Esophagus squamous epithelium (tissue), 4 donors: ENCODE measurements around the gene ERVK3-1.

ENCODE experiments used
- POLR2A ChIP-seq, 4 donors: fragments of 450-650 bp; IDR thresholded peaks; one replicate each; pipeline ENCODE4 v1.6.1; 2017; ENCODE audit warnings: antibody characterized with exemption in 4 of 4, mild to moderate bottlenecking in 4 of 4, moderate library complexity in 3 of 4
- TF ChIP-seq, protein P1 (sequence below), 6 experiments: fragments of 450-650 bp in 4 of 6; fragments of 200-600 bp in 2 of 6; sonication (generic) in 2 of 6; IDR thresholded peaks; one replicate each; pipeline ENCODE4 v1.5.1; 2016 to 2019; ENCODE audit warnings: antibody characterized with exemption in 6 of 6, mild to moderate bottlenecking in 4 of 6, moderate library complexity in 4 of 6

DNA sequence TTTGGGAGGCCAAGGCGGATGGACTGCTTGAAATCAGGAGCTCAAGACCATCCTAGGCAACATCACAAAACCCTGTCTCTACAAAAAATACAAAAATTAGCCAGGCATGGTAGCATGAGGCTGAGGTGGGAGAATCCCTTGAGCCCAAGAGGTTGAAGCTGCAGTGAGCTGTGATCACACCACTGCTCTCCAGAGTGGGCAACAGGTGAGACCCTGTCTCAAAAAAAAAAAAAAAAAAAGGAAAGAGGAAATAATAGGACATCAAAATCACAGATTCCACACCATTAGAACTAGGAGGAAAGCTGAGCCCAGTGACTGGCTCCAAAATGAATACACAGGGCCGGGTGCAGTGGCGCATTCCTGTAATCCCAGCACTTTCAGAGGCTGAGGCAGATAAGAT lies 29.6 kb upstream of the ERVK3-1 start:
- no peak for TF ChIP-seq POLR2A (IDR thresholded peaks at IDR 0.05)
- TF ChIP-seq, protein P1, sequence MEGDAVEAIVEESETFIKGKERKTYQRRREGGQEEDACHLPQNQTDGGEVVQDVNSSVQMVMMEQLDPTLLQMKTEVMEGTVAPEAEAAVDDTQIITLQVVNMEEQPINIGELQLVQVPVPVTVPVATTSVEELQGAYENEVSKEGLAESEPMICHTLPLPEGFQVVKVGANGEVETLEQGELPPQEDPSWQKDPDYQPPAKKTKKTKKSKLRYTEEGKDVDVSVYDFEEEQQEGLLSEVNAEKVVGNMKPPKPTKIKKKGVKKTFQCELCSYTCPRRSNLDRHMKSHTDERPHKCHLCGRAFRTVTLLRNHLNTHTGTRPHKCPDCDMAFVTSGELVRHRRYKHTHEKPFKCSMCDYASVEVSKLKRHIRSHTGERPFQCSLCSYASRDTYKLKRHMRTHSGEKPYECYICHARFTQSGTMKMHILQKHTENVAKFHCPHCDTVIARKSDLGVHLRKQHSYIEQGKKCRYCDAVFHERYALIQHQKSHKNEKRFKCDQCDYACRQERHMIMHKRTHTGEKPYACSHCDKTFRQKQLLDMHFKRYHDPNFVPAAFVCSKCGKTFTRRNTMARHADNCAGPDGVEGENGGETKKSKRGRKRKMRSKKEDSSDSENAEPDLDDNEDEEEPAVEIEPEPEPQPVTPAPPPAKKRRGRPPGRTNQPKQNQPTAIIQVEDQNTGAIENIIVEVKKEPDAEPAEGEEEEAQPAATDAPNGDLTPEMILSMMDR (IDR thresholded peaks at IDR 0.05) = no peak
